HepG2 (cell line): ENCODE data around the gene TLE5. TPM values are rescaled to one million over a fixed set of nuclear protein-coding genes. Genes with fewer than 3 reads are reported as not detected.
A peak's percentile ranks its signal among the peaks of the same experiment; 100 is the strongest.

Experiments
- ATAC-seq: fragments of 200-7000 bp; cut with Tn5 transposase; 3 replicates; pipeline ENCODE4 v1.9.1; 2020; ENCODE audit warnings: mild to moderate bottlenecking, moderate library complexity
- BruUV-seq: library from RNA; stranded (reverse); fragments of 400-500 nt; replicated peaks from 2 replicates; lab custom pipeline; 2021; lab: Mats Ljungman, UMichigan
- CTCF ChIA-PET: fragments of 300-600 bp; formaldehyde crosslinking; extraction: SDS; loops from one replicate; lab custom pipeline; 2021; ENCODE audit warnings: low total read pairs, inconsistent platforms, low intra/inter-chr PET ratio; lab: Yijun Ruan, JAX
- POLR2A ChIA-PET: fragments of 350-600 bp; sonication (Branson Sonifier 250); formaldehyde crosslinking; loops from one replicate; lab custom pipeline; 2020; ENCODE audit warnings: antibody characterized with exemption, inconsistent platforms; lab: Yijun Ruan, JAX
- DNase-seq: peaks from one replicate; pipeline ENCODE4 v3.0.0-alpha.2; 2015; ENCODE audit warnings: low spot score
- FAIRE-seq: peaks from 3 replicates; lab custom pipeline; 2011; peaks lifted over from hg19 to GRCh38; lab: Jason Lieb, UNC
- H2AFZ ChIP-seq: one replicate; pipeline ENCODE4 v1.6.1; 2011; ENCODE audit warnings: low read length, inconsistent platforms
- H3K27ac ChIP-seq: fragments of 300-600 bp; 3 replicates; pipeline ENCODE4 v1.8.0; 2011; ENCODE audit warnings: mixed run types, mild to moderate bottlenecking, mixed read lengths, low read length, inconsistent platforms; ENCODE audit not compliant: insufficient read depth; ENCODE audit errors: extremely low read length
- H3K27me3 ChIP-seq, 2 experiments: fragments of 200-600 bp in 1 of 2; 2 replicates in 1 of 2; 3 replicates in 1 of 2; pipeline versions ENCODE4 v1.6.0 to v1.8.0; 2011; ENCODE audit warnings: low read length in 2 of 2, mild to moderate bottlenecking in 2 of 2, moderate library complexity in 2 of 2, inconsistent platforms in 1 of 2; ENCODE audit not compliant: insufficient read depth in 2 of 2, control insufficient read depth in 1 of 2
- H3K36me3 ChIP-seq, 2 experiments: fragments of 200-600 bp in 1 of 2; replicated peaks in 1 of 2; 2 replicates in 1 of 2; 3 replicates in 1 of 2; pipeline versions ENCODE4 v1.5.1 to v1.8.0; 2011; ENCODE audit warnings: low read length in 2 of 2, inconsistent platforms in 1 of 2; ENCODE audit not compliant: insufficient read depth in 2 of 2, control insufficient read depth in 1 of 2
- H3K4me1 ChIP-seq: 2 replicates; pipeline ENCODE4 v1.5.1; 2012; ENCODE audit warnings: low read length, inconsistent platforms; ENCODE audit not compliant: insufficient read depth
- H3K4me2 ChIP-seq: 2 replicates; pipeline ENCODE4 v1.6.0; 2011; ENCODE audit warnings: low read depth, low read length, inconsistent platforms
- H3K4me3 ChIP-seq, 3 experiments: fragments of 200-600 bp in 1 of 3; sonication (generic), shearing (Covaris generic) in 1 of 3; replicated peaks in 1 of 3; 2 replicates each; pipeline ENCODE4 v1.5.1; 2011 to 2016; ENCODE audit warnings: low read length in 3 of 3, inconsistent platforms in 2 of 3, low read depth in 2 of 3, mild to moderate bottlenecking in 2 of 3, control low read depth in 1 of 3, mixed read lengths in 1 of 3; ENCODE audit not compliant: insufficient read depth in 1 of 3
- H3K79me2 ChIP-seq: one replicate; pipeline ENCODE4 v1.6.1; 2011; ENCODE audit warnings: low read length, inconsistent platforms; ENCODE audit not compliant: insufficient read depth
- H3K9ac ChIP-seq: 2 replicates; pipeline ENCODE4 v1.6.0; 2011; ENCODE audit warnings: mild to moderate bottlenecking, low read depth, low read length, inconsistent platforms; ENCODE audit not compliant: insufficient read depth
- H3K9me3 ChIP-seq: 2 replicates; pipeline ENCODE4 v1.5.1; 2012; ENCODE audit warnings: mild to moderate bottlenecking, low read length
- H4K20me1 ChIP-seq: 2 replicates; pipeline ENCODE4 v1.6.0; 2011; ENCODE audit warnings: inconsistent platforms, mild to moderate bottlenecking, low read length, moderate library complexity; ENCODE audit not compliant: insufficient read depth
- CHD4 ChIP-seq: fragments of 200-600 bp; sonication (generic); IDR thresholded peaks from 2 replicates; pipeline ENCODE4 v1.7.0; 2017; ENCODE audit warnings: mild to moderate bottlenecking, low read length, borderline replicate concordance
- KDM1A ChIP-seq: IDR thresholded peaks from 2 replicates; pipeline ENCODE4 v1.6.1; 2016; ENCODE audit warnings: missing compliant biosample characterization
- NPAS2 ChIP-seq: sonication (generic); formaldehyde crosslinking; IDR thresholded peaks from 2 replicates; pipeline ENCODE4 v1.8.0; 2022; ENCODE audit warnings: mild to moderate bottlenecking, missing genetic modification reagents, borderline replicate concordance
- RCOR2 ChIP-seq: IDR thresholded peaks from 2 replicates; pipeline ENCODE4 v1.6.1; 2016; ENCODE audit warnings: missing biosample characterization, missing genetic modification reagents
- ZBTB38 ChIP-seq: sonication (generic); formaldehyde crosslinking; IDR thresholded peaks from 2 replicates; pipeline ENCODE4 v1.5.1; 2020; ENCODE audit warnings: mild to moderate bottlenecking, missing genetic modification reagents
- ZIK1 ChIP-seq: sonication (generic); formaldehyde crosslinking; IDR thresholded peaks from 2 replicates; pipeline ENCODE4 v1.5.0; 2020; ENCODE audit warnings: mild to moderate bottlenecking, low read depth, missing genetic modification reagents, borderline replicate concordance
- ZKSCAN1 ChIP-seq: fragments of 150-350 bp; IDR thresholded peaks from 2 replicates; pipeline ENCODE4 v1.6.1; 2014; ENCODE audit warnings: low read length
- ZMYM3 ChIP-seq: sonication (generic); formaldehyde crosslinking; IDR thresholded peaks from 2 replicates; pipeline ENCODE4 v1.5.1; 2020; ENCODE audit warnings: mild to moderate bottlenecking, missing genetic modification reagents
- ZNF552 ChIP-seq: sonication (generic); formaldehyde crosslinking; IDR thresholded peaks from 2 replicates; pipeline ENCODE4 v1.9.0; 2022; ENCODE audit warnings: missing genetic modification reagents, mild to moderate bottlenecking, borderline replicate concordance
- ZNF629 ChIP-seq: sonication (generic); formaldehyde crosslinking; conservative IDR thresholded peaks from 2 replicates; pipeline ENCODE4 v1.5.0; 2020; ENCODE audit warnings: missing genetic modification reagents
- ZNF768 ChIP-seq: sonication (generic); formaldehyde crosslinking; IDR thresholded peaks from 2 replicates; pipeline ENCODE4 v1.4.0; 2020; ENCODE audit warnings: missing genetic modification reagents
- WGBS: methylation state at CpG from one replicate; pipeline ENCODE4 v1.1.6; 2017; ENCODE audit warnings: low lambda C conversion rate; 5-methylcytosine and 5-hydroxymethylcytosine counted together
- in situ Hi-C: cut with HindIII; loops from 2 replicates; pipeline ENCODE4 v1.10.0; 2017; ENCODE audit warnings: low pct_unique_long_range_greater_than_20kb; ENCODE audit not compliant: extremely low pct_ligation_motif_present
- intact Hi-C: fragments of 100-400 bp; cut with micrococcal nuclease; formaldehyde crosslinking; loops from one replicate; pipeline ENCODE4 v1.10.0; 2022; ENCODE audit not compliant: unreplicated experiment
- polyA plus RNA-seq, 8 experiments: library from polyadenylated mRNA; depleted of rRNA in 3 of 8; stranded (reverse) in 7 of 8; unstranded in 1 of 8; fragments of >200 nt; fragmentation: Illumina TruSeq in 4 of 8; extraction: Trizol in 4 of 8; gene quantifications; 2 replicates each; pipeline versions ENCODE4 v1.2.1 to v1.2.3, GENCODE V29; 2011 to 2016; ENCODE audit warnings: low read depth in 4 of 8, missing spikeins in 1 of 8, mixed read lengths in 1 of 8; ENCODE audit not compliant: insufficient read depth in 1 of 8
- total RNA-seq, 5 experiments: library from RNA; depleted of rRNA; stranded (reverse); fragments of >200 nt; fragmentation: Illumina TruSeq; extraction: Trizol; gene quantifications; 2 replicates each; pipeline ENCODE4 v1.2.3, GENCODE V29; 2016; ENCODE audit warnings: low read depth in 1 of 5
- TF ChIP-seq, protein P1 (sequence below): sonication (generic); formaldehyde crosslinking; IDR thresholded peaks from 2 replicates; pipeline ENCODE4 v1.8.0; 2022; ENCODE audit warnings: low read depth, missing genetic modification reagents
- TF ChIP-seq, protein P2 (sequence below): sonication (generic); formaldehyde crosslinking; IDR thresholded peaks from 2 replicates; pipeline ENCODE4 v1.4.0; 2020; ENCODE audit warnings: missing genetic modification reagents

TLE5 gene
- total and polyA plus RNA-seq, 2 of the 13 experiments (the other 11 are each of a cell fraction or from before 2014, with no cell fraction given), result 62.8 to 189 TPM

DNA sequence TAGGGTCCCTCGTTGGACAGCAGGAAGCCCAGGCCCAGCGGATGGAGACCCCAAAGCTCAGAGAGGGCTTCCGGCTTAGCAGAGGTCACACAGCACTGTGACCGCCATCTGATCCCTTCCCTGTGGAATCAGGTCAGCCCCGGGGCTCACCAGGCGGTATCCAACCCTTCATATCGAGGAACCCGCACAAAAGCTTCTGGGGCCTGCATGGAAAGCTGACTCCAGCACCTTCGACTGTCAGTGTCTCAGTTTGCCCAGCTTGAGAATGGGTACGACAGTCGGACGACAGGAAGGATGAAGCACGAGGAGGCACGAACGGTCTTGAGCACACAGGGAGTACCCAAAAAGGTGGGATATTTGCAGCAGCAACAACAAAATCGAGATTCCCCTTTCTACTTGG lies 2.6 kb downstream of the TLE5 start:
- no peak for ATAC-seq
- Histone ChIP-seq H3K79me2 (peaks cover 5% of the 10 kb centered on the region), H3K36me3 (peaks cover 9 to 38% of the 10 kb centered on the region in 2 experiments), H3K4me3 (no peak overlapping the region), H2AFZ (no peak overlapping the region), H3K9ac (no peak overlapping the region), H3K27ac (no peak overlapping the region), H4K20me1 (no peaks in the 10 kb centered on the region), H3K4me1 (peaks cover 28% of the 10 kb centered on the region), H3K4me2 (no peak overlapping the region), H3K9me3 (no peaks in the 10 kb centered on the region), H3K27me3 (no peaks in the 10 kb centered on the region)
- no peak for FAIRE-seq
- TF ChIP-seq KDM1A (CRISPR knock-in tag), result peak; percentile 83
- peak; percentile 98 for TF ChIP-seq ZNF629 (CRISPR knock-in tag)
- no peak for TF ChIP-seq ZKSCAN1
- TF ChIP-seq ZNF768 (CRISPR knock-in tag), result peak; percentile 100
- peak; percentile 72; the same call in 1 of the 2 replicates for TF ChIP-seq CHD4
- no peak for TF ChIP-seq ZIK1 (CRISPR knock-in tag)
- TF ChIP-seq, protein P1, sequence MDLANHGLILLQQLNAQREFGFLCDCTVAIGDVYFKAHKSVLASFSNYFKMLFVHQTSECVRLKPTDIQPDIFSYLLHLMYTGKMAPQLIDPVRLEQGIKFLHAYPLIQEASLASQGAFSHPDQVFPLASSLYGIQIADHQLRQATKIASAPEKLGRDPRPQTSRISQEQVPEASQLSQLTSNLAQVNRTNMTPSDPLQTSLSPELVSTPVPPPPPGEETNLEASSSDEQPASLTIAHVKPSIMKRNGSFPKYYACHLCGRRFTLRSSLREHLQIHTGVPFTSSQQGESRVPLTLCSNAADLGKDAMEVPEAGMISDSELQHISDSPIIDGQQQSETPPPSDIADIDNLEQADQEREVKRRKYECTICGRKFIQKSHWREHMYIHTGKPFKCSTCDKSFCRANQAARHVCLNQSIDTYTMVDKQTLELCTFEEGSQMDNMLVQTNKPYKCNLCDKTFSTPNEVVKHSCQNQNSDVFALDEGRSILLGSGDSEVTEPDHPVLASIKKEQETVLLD, result no peak
- no peak for TF ChIP-seq NPAS2 (CRISPR knock-in tag)
- 0 out of 2 replicates have a peak, but pooled peaks have one; percentile 32 for TF ChIP-seq ZBTB38 (CRISPR knock-in tag)
- 0 out of 2 replicates have a peak, but pooled peaks have one; percentile 46 for TF ChIP-seq RCOR2 (CRISPR knock-in tag)
- TF ChIP-seq, protein P2, sequence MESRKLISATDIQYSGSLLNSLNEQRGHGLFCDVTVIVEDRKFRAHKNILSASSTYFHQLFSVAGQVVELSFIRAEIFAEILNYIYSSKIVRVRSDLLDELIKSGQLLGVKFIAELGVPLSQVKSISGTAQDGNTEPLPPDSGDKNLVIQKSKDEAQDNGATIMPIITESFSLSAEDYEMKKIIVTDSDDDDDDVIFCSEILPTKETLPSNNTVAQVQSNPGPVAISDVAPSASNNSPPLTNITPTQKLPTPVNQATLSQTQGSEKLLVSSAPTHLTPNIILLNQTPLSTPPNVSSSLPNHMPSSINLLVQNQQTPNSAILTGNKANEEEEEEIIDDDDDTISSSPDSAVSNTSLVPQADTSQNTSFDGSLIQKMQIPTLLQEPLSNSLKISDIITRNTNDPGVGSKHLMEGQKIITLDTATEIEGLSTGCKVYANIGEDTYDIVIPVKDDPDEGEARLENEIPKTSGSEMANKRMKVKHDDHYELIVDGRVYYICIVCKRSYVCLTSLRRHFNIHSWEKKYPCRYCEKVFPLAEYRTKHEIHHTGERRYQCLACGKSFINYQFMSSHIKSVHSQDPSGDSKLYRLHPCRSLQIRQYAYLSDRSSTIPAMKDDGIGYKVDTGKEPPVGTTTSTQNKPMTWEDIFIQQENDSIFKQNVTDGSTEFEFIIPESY (CRISPR knock-in tag), result peak; percentile 33; the same call in 1 of the 2 replicates
- TF ChIP-seq ZNF552 (CRISPR knock-in tag), result no peak
- TF ChIP-seq ZMYM3 (CRISPR knock-in tag), result peak; percentile 96
- in situ Hi-C loops, result no loop called here
- DNase-seq, result no peak
- POLR2A ChIA-PET, result interaction anchor here (2.2 kb wide), 1 partner anchor 24 kb away, joined by 9 read pairs; no protein-coding TSS in a partner anchor
- CTCF ChIA-PET, result no interaction called here
- BruUV-seq, result TSS peak; percentile 63
- intact Hi-C loops, result no loop called here
- WGBS, result 97% methylated on average over 16 of the region's 16 CpGs
